GM18520 (cell line): ENCODE results near the gene PDE11A.
A peak's percentile ranks its signal among the peaks of the same experiment; 100 is the strongest.
"Not testable (repeated sequence)": the region's sequence is repeated elsewhere in the genome, so short reads cannot be mapped to it uniquely, and the experiment has no call there.

Experiments used
- ATAC-seq: cut with Tn5 transposase; IDR thresholded peaks from one replicate; pipeline ENCODE4 v1.9.1; 2021; ENCODE audit not compliant: unreplicated experiment

PDE11A gene

DNA sequence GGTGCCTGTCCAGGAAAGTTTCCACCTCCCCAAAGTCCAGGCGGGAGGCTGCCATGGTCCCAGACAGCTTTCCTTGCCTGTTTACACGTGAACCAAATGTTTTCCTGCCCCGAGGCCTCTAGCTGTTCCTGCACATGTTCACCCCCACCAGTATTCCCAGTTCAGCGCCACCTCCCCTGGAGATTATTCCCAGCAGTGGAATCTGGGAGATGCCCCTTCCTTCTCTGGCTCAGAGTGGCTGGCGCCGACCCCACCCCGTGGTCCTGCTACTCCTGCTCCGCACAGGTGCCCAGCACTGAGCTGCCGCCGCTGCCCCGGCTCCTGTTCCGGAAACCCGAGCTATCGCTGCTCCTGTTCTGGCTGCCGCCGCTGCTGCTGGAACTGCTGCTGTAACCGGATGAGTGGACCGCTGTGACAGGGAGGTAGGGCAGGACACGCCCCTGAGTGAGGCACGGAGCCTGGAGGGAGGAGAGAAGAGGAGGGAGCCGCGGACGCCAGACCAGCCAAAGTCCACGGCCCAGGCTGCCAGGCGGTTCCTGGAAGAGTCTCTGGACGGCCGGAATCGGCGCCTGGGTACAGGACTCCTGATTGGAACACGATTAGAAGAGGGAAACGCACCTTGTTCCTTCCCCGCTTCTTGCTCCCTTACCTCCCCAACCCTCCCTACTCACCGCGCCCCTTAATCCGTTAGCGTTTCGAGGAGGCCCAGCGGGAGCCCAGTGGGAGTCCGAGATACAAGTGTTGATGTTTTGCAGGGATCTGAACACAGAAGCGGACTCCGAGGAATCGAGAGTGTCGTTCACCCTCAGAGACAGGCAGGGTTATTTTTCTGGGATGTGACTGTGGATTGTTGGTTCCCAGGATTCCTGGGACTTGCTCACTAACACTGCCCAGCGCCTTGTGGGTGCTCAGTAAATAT is at the start of gene PDE11A:
Gene PDE11A (minus strand): TSS at position 395 of the 919 bp plus-strand sequence. CDS start 340 bp downstream, at position 55.
- ATAC-seq = no peak

GRCh38 chr2:178119179-178119922 is 46.8 kb upstream of the PDE11A start:
- ATAC-seq = no peak

- ATAC-seq = no peak
Measured at GRCh38 chr2:178117725-178118124, 45.1 kb upstream of the PDE11A start.

DNA sequence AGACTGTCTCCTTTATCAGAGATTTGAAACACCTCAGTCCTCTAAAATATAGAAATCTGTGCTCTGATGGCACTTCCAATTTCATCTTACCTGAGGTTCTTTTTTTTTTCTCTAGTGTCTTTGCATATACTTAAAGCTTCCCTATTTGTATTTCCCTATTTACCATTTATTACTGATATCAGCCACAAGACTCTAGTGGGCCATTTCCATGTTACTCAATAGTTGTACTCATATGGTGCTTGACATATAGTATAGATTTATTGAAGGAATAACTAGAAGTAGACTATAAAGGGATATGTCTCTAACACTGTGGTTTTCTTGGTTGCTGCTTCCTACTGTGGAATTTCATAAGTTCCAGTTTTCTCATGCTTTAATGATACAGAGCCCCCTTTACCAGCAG is 42.7 kb upstream of the PDE11A start:
- no peak for ATAC-seq

GRCh38 chr2:178114462-178114861 is 41.9 kb upstream of the PDE11A start:
- peak; percentile 39 for ATAC-seq

DNA sequence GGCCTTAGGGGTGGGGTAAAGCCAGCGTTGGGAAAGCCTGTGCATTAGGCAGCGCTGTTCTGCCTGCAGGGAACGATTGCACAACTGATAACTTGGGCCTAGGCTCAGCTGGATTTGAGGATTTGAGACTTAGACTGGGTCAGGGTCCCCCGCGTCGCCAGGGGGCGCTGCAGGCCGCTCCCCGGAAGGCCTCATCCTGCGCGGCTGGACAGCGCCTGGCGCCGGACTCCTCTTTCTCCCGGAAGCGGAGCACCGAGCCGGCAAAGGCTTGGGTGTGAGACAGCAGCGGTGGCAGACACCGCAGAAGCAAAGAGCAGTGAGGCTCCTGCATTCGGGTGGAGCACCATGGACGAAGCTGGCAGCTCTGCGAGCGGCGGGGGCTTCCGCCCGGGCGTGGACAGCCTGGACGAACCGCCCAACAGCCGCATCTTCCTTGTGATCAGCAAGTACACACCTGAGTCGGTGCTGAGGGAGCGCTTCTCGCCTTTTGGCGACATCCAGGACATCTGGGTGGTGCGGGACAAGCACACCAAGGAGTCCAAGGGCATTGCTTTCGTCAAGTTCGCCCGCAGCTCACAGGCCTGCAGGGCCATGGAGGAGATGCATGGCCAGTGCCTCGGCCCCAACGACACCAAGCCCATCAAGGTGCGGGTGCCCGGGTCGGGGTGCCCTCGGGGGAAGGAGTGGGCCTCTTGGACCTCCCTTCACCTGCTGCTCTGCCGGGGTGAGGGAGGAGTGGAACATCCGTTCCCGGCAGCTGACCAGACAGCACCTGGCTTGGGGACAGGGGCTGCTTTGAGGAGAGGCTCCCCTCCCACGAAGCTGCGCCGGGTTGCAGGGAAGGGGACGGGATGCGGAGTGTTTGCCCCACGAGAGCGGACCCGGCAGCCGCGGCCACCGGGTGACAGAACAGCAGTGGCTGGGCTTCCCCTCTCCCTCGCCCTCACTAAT is 39.9 kb upstream of the PDE11A start, which contains the start of gene RBM45:
Gene RBM45 (plus strand): TSS at position 236 of the 951 bp plus-strand sequence. CDS start 110 bp downstream, at position 346.
- peak; percentile 86 for ATAC-seq

GRCh38 chr2:178111743-178112142 is 39.2 kb upstream of the PDE11A start:
- no peak for ATAC-seq

DNA sequence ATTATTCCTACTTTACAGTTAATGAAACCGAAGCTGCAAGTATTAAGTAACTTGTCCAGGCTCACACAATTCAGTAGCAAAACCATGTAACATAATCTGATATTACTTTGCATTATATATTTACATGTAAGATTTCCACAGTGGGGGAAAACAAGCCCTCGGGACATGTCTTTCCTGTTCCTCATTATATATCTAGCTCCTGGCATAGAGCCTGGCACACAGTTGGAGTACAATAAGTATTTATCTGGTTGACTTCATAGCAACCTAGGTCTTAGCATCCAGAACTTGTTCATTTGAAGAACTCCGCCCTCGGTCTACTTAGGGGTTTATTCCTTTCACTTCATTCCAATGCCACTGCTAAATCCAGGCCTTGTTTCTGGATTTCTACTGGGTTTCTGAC is 38.1 kb upstream of the PDE11A start:
- ATAC-seq = no peak

GRCh38 chr2:178109813-178110212 is 37.2 kb upstream of the PDE11A start:
- ATAC-seq = no peak

DNA sequence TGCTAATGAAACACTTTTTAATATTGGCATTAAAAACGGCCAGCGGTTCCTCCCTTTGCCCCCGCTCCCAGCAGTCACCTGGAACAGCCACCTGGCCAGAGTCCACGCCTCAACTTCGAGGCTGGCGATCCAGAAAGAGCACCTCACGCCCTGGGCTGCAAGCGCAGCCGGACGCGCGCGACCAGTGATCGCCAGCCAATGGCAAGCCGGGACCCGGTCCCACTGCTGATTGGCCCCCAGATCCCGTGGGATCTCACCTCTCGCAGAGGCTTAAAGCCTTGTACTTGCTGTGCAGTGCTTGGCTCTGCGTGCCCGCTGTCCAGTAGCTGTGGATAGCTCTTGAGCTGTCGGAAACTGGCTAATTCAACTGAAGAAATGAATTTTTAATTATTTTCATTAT is 35.6 kb upstream of the PDE11A start:
- ATAC-seq = no peak

GRCh38 chr2:178106053-178106452 is 33.5 kb upstream of the PDE11A start:
- no peak for ATAC-seq

- no peak for ATAC-seq
Measured at GRCh38 chr2:178105566-178105965, 33.0 kb upstream of the PDE11A start.

- no peak for ATAC-seq
Measured at GRCh38 chr2:178101321-178102079, 28.9 kb upstream of the PDE11A start.

- ATAC-seq = no peak
Measured at GRCh38 chr2:178093471-178093870, 20.9 kb upstream of the PDE11A start.

DNA sequence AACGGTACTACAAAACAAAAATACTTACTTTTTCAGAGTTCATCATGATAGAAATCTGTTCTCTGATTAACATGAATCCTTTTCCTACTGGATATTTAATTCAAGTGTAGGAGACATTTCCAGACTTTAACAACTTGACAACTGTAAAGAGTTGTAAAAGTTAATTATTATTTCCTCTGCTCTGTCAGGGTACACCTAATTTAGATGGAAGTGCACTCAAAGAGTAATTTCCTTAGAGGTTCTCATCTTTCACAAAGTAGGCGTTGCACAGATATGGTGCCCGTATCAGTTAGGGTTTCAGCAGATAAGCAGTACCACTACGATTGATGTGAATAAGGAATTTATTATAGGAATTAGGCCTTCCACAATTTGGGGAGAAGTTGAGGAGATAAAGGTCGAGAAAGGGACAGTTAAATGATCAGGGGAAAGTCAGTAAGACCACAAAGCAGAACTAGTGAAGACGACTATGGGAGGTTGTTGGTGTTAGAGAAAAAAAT is 16.2 kb upstream of the PDE11A start:
- ATAC-seq = no peak

DNA sequence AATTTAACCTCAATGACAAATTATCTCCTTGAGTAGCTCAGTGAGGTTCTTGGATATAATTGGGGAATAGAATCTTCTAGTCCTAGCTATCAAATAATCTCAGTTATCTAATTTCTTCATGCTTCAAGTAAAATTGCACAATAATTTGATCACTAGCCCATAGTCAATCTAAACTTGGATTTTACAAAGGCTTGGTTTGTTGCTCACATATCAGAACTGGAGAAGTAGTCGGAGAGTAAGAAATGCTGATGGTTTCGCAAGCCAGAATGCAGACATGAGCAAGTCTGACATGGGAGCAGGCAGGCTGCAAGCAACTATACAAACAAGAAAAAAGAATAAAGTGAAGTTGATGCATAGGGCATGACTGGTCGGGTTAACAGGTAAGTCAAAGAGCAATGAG is 11.7 kb upstream of the PDE11A start:
- no peak for ATAC-seq

DNA sequence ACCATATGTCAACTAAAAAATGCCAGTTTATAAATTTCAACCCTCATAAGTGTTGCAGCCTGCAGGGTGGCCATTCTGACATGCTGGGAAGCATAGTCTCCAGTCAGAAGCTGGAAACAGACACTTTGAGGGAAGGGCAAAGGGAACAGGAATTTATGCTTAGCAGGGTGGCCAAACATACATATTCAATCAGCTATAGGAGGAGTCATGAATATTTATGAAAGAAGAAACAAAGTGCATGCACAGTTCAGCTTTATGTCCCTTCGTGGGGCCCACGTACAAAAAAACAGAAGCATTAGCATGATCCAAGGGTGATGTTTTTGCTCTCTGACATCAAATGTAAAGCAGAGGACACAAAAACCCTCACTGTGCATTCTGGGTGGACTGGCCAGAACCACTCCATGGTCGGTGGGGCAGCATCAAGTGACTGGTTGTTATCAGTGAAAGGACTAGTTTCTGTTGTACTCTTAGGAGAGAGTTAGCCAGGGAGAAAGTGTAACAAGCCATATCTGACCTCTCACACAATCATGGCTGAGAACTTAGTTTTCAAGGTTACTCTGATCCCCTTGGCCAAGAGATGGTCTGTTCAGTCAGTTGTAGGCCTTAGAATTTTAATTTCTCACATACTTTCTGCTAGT is 9.9 kb upstream of the PDE11A start:
- ATAC-seq = no peak

GRCh38 chr2:178079279-178079678 is 6.7 kb upstream of the PDE11A start:
- not testable (repeated sequence) for ATAC-seq

- no peak for ATAC-seq
Measured at GRCh38 chr2:178076130-178076529, 3.6 kb upstream of the PDE11A start.

DNA sequence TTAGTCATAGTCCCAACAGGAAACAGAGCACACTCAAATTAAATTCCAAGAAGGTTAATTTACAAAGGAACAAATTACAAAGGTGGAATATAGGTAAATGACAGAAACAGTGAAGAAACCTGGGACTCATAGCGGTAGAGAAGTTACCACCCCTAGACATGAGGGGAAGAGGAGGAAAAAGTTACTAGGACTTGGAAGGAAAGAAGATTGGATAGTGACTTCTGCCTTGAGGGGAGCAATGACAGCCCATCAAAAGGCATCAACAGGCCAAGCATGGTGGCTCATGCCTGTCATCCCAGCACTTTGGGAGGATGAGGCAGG is 2.4 kb upstream of the PDE11A start:
- no peak for ATAC-seq
